ENCODE data around the gene NPLOC4.
"Not testable (repeated sequence)": the region's sequence is repeated elsewhere in the genome, so short reads cannot be mapped to it uniquely, and the experiment has no call there.

Gene NPLOC4

GRCh38 chr17:81603846-81604610, 32.9 kb downstream of the NPLOC4 start:
- H3K4me1 ChIP-seq (ENCODE audit: control insufficient read depth, insufficient read depth, low read length) = no peaks in the 10 kb centered on the region
- H3K4me3 ChIP-seq (ENCODE audit: low read depth, low read length) = no peak overlapping the region
- no peak overlapping the region for H3K9ac ChIP-seq (ENCODE audit: low read depth, low read length)
- H3K27ac ChIP-seq (ENCODE audit: low read depth, low read length) = no peak overlapping the region
- H3K9me3 ChIP-seq (ENCODE audit: control insufficient read depth, insufficient read depth, low read length) = no peaks in the 10 kb centered on the region
- H3K36me3 ChIP-seq (ENCODE audit: control insufficient read depth, insufficient read depth, low read length) = peaks cover 81% of the 10 kb centered on the region
- no peaks in the 10 kb centered on the region for H3K27me3 ChIP-seq (ENCODE audit: control insufficient read depth, insufficient read depth, low read length)

GRCh38 chr17:81601525-81602120, 35.3 kb downstream of the NPLOC4 start:
- Histone ChIP-seq H3K4me1 (ENCODE audit: control insufficient read depth, insufficient read depth, low read length) (no peaks in the 10 kb centered on the region), H3K27ac (ENCODE audit: low read depth, low read length) (no peak overlapping the region), H3K9ac (ENCODE audit: low read depth, low read length) (no peak overlapping the region), H3K4me3 (ENCODE audit: low read depth, low read length) (no peak overlapping the region), H3K27me3 (ENCODE audit: control insufficient read depth, insufficient read depth, low read length) (no peaks in the 10 kb centered on the region), H3K9me3 (ENCODE audit: control insufficient read depth, insufficient read depth, low read length) (no peaks in the 10 kb centered on the region), H3K36me3 (ENCODE audit: control insufficient read depth, insufficient read depth, low read length) (peaks cover 74% of the 10 kb centered on the region)

GRCh38 chr17:81599719-81600486, 37.0 kb downstream of the NPLOC4 start:
- peaks cover 79% of the 10 kb centered on the region for H3K36me3 ChIP-seq (ENCODE audit: control insufficient read depth, insufficient read depth, low read length)
- no peaks in the 10 kb centered on the region for H3K4me1 ChIP-seq (ENCODE audit: control insufficient read depth, insufficient read depth, low read length)
- H3K27ac ChIP-seq (ENCODE audit: low read depth, low read length) = no peak overlapping the region
- H3K9ac ChIP-seq (ENCODE audit: low read depth, low read length) = no peak overlapping the region
- no peaks in the 10 kb centered on the region for H3K9me3 ChIP-seq (ENCODE audit: control insufficient read depth, insufficient read depth, low read length)
- no peaks in the 10 kb centered on the region for H3K27me3 ChIP-seq (ENCODE audit: control insufficient read depth, insufficient read depth, low read length)
- no peak overlapping the region for H3K4me3 ChIP-seq (ENCODE audit: low read depth, low read length)

- Histone ChIP-seq H3K9ac (ENCODE audit: low read depth, low read length) (no peak overlapping the region), H3K4me1 (ENCODE audit: control insufficient read depth, insufficient read depth, low read length) (no peaks in the 10 kb centered on the region), H3K27ac (ENCODE audit: low read depth, low read length) (no peak overlapping the region), H3K4me3 (ENCODE audit: low read depth, low read length) (no peak overlapping the region), H3K27me3 (ENCODE audit: control insufficient read depth, insufficient read depth, low read length) (no peaks in the 10 kb centered on the region), H3K36me3 (ENCODE audit: control insufficient read depth, insufficient read depth, low read length) (peaks cover 90% of the 10 kb centered on the region), H3K9me3 (ENCODE audit: control insufficient read depth, insufficient read depth, low read length) (no peaks in the 10 kb centered on the region)
Observed at GRCh38 chr17:81593105-81593871, 43.6 kb downstream of the NPLOC4 start.

GRCh38 chr17:81591971-81592370, 44.9 kb downstream of the NPLOC4 start:
- no peak overlapping the region for H3K4me3 ChIP-seq (ENCODE audit: low read depth, low read length)
- no peaks in the 10 kb centered on the region for H3K4me1 ChIP-seq (ENCODE audit: control insufficient read depth, insufficient read depth, low read length)
- H3K9me3 ChIP-seq (ENCODE audit: control insufficient read depth, insufficient read depth, low read length) = no peaks in the 10 kb centered on the region
- no peak overlapping the region for H3K27ac ChIP-seq (ENCODE audit: low read depth, low read length)
- H3K36me3 ChIP-seq (ENCODE audit: control insufficient read depth, insufficient read depth, low read length) = peaks cover 89% of the 10 kb centered on the region
- H3K27me3 ChIP-seq (ENCODE audit: control insufficient read depth, insufficient read depth, low read length) = no peaks in the 10 kb centered on the region
- no peak overlapping the region for H3K9ac ChIP-seq (ENCODE audit: low read depth, low read length)

GRCh38 chr17:81590121-81590520, 46.8 kb downstream of the NPLOC4 start:
- no peaks in the 10 kb centered on the region for H3K9me3 ChIP-seq (ENCODE audit: control insufficient read depth, insufficient read depth, low read length)
- H3K27ac ChIP-seq (ENCODE audit: low read depth, low read length) = no peak overlapping the region
- no peak overlapping the region for H3K4me3 ChIP-seq (ENCODE audit: low read depth, low read length)
- H3K36me3 ChIP-seq (ENCODE audit: control insufficient read depth, insufficient read depth, low read length) = peaks cover 88% of the 10 kb centered on the region
- no peaks in the 10 kb centered on the region for H3K27me3 ChIP-seq (ENCODE audit: control insufficient read depth, insufficient read depth, low read length)
- no peaks in the 10 kb centered on the region for H3K4me1 ChIP-seq (ENCODE audit: control insufficient read depth, insufficient read depth, low read length)
- H3K9ac ChIP-seq (ENCODE audit: low read depth, low read length) = no peak overlapping the region

GRCh38 chr17:81589612-81590011, 47.3 kb downstream of the NPLOC4 start:
- Histone ChIP-seq H3K27ac (ENCODE audit: low read depth, low read length) (no peak overlapping the region), H3K4me1 (ENCODE audit: control insufficient read depth, insufficient read depth, low read length) (no peaks in the 10 kb centered on the region), H3K4me3 (ENCODE audit: low read depth, low read length) (no peak overlapping the region), H3K36me3 (ENCODE audit: control insufficient read depth, insufficient read depth, low read length) (peaks cover 86% of the 10 kb centered on the region), H3K9me3 (ENCODE audit: control insufficient read depth, insufficient read depth, low read length) (no peaks in the 10 kb centered on the region), H3K9ac (ENCODE audit: low read depth, low read length) (no peak overlapping the region), H3K27me3 (ENCODE audit: control insufficient read depth, insufficient read depth, low read length) (no peaks in the 10 kb centered on the region)

GRCh38 chr17:81586096-81586495, 50.8 kb downstream of the NPLOC4 start:
- Histone ChIP-seq H3K27ac (ENCODE audit: low read depth, low read length) (no peak overlapping the region), H3K9me3 (ENCODE audit: control insufficient read depth, insufficient read depth, low read length) (no peaks in the 10 kb centered on the region), H3K9ac (ENCODE audit: low read depth, low read length) (no peak overlapping the region), H3K27me3 (ENCODE audit: control insufficient read depth, insufficient read depth, low read length) (no peaks in the 10 kb centered on the region), H3K4me3 (ENCODE audit: low read depth, low read length) (no peak overlapping the region), H3K36me3 (ENCODE audit: control insufficient read depth, insufficient read depth, low read length) (peaks cover 87% of the 10 kb centered on the region), H3K4me1 (ENCODE audit: control insufficient read depth, insufficient read depth, low read length) (no peaks in the 10 kb centered on the region)

- not testable (repeated sequence) for H3K9ac ChIP-seq (ENCODE audit: low read depth, low read length); H3K27ac ChIP-seq (ENCODE audit: low read depth, low read length); H3K4me3 ChIP-seq (ENCODE audit: low read depth, low read length); H3K27me3 ChIP-seq (ENCODE audit: control insufficient read depth, insufficient read depth, low read length); H3K9me3 ChIP-seq (ENCODE audit: control insufficient read depth, insufficient read depth, low read length); H3K4me1 ChIP-seq (ENCODE audit: control insufficient read depth, insufficient read depth, low read length)
- peaks cover 77% of the 10 kb centered on the region for H3K36me3 ChIP-seq (ENCODE audit: control insufficient read depth, insufficient read depth, low read length)
Observed at GRCh38 chr17:81584771-81585170, 52.1 kb downstream of the NPLOC4 start.

GRCh38 chr17:81583589-81584342, 53.1 kb downstream of the NPLOC4 start:
- Histone ChIP-seq H3K9me3 (ENCODE audit: control insufficient read depth, insufficient read depth, low read length) (no peaks in the 10 kb centered on the region), H3K9ac (ENCODE audit: low read depth, low read length) (no peak overlapping the region), H3K27ac (ENCODE audit: low read depth, low read length) (no peak overlapping the region), H3K4me1 (ENCODE audit: control insufficient read depth, insufficient read depth, low read length) (no peaks in the 10 kb centered on the region), H3K36me3 (ENCODE audit: control insufficient read depth, insufficient read depth, low read length) (peaks cover 79% of the 10 kb centered on the region), H3K27me3 (ENCODE audit: control insufficient read depth, insufficient read depth, low read length) (no peaks in the 10 kb centered on the region), H3K4me3 (ENCODE audit: low read depth, low read length) (no peak overlapping the region)
